ENCODE measurements around the gene RASAL1.

The RASAL1 gene

DNA sequence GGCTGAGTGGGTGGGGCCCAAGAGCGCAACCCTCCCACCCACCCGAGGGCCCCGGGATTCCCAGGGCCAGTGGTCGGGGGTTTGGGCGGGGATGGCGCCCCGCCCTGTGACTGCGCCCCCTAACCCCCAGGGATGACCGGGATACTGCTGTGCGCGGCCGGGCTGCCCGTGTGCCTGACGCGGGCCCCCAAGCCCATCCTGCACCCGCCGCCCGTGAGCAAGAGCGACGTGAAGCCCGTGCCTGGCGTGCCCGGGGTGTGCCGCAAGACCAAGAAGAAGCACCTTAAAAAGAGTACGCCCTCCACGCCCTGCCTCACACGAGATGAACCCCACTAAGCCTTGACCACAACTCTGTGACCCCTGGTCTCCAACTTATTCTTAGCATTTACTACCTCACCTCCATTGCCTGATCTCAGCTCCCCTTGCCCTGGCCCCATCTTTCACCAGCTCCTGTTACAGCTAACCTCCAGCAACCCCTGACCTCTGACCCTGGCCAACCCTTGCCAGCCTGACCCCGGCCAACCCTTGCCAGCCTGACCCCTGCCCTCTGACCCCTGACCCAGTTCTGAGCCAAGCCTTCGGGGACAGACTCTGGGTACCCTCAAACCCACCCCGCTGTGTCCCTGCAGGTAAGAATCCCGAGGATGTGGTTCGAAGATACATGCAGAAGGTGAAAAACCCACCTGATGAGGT lies 42.0 kb downstream of the RASAL1 start:
- no peak for DNase-seq

DNA sequence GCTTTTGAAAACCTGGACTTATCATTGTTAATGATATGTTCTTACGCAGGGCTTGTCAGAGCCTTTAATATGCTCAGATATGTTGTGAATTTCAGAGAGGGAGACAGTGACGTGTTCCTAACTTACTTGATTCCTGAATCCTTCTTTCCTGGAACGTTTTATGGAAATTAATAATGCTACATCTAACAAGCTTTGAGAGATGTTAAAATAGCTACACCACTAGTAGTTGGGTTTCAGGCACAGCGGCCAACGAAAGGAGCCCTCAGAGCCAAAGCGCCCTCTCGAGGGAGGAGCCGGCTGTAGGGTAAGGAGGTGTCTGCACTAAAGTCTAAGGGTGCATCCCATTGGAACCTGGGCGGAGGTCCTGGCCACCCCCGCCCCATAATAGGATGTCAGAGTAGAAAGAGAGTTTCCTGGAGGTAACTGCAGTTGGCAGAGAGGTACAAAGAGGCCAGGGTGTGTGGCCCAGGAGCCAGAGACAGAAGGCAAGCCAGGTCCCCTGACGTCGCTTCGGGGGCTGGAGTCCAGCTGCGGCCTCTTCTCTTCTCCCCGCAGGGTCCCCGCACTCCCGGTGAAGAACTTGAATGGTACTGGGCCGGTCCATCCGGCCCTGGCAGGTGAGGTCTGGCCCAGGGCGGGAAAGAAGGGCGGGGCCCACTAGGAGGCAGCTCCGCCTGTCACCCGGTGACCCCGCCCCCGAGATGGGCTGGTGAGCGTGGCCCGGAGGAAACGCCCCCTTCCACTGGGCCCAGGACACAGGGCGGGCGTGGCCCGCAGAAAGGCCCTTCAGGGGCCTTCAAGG lies 42.8 kb downstream of the RASAL1 start:
- no peak for DNase-seq

DNA sequence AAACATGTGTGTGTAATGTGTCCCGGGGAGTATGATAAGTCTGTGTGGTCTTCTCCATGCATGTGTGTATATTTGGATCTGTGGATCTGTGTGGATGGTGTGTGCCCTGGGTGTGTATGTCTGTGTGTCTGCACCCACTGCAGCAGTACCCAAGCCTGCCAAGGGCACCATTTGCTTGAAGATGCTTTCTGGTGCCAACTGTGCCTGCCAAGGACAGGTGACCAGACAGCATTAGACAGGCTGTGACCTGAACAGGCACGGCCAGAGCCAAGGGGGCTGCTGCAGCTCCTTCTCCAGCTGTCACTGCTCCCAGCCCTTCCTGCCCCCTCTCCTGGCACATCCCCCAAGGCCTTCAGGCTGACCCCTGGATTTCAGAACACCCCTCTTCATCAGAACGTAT lies 44.1 kb downstream of the RASAL1 start:
- no peak for DNase-seq

DNA sequence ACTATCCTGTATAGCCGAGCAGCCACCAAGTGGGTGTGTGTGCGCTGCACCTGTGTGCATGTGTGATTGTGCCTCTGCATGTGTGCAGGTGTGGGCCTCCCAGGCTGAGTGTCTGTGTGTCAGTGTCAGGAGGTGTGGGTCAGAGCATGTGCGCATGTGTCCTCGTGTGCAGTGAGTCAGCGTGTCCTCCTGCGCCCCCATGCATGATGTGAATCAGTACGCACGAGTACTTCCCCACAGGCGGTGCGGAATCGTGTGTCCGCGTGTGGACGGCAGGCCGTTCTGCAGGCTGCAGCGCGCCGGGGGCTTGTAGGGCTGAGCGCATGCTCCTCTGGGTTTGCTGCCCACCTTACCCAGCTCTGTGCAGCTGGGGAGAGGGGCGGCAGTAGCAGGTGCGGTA lies 44.8 kb downstream of the RASAL1 start:
- no peak for DNase-seq

DNA sequence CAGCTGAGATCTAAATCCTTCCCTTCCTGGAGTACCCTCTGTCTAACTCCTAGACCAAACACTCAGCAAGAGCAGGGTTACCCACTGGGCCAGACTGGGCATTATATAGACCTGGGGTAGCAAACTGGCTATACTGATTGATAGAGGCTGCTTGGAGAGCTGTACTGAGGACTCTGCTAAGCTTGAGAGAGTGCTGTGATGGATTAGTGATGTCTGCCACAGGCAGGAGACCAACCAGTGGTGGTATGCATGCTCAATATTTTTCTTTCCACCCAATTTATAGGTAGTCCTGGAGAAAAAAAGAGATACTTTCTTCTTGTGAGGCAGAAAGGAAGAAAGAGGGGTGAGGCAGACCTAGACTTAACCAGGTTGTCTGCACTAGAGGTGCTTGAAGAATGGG lies 45.7 kb downstream of the RASAL1 start:
- no peak for DNase-seq

DNA sequence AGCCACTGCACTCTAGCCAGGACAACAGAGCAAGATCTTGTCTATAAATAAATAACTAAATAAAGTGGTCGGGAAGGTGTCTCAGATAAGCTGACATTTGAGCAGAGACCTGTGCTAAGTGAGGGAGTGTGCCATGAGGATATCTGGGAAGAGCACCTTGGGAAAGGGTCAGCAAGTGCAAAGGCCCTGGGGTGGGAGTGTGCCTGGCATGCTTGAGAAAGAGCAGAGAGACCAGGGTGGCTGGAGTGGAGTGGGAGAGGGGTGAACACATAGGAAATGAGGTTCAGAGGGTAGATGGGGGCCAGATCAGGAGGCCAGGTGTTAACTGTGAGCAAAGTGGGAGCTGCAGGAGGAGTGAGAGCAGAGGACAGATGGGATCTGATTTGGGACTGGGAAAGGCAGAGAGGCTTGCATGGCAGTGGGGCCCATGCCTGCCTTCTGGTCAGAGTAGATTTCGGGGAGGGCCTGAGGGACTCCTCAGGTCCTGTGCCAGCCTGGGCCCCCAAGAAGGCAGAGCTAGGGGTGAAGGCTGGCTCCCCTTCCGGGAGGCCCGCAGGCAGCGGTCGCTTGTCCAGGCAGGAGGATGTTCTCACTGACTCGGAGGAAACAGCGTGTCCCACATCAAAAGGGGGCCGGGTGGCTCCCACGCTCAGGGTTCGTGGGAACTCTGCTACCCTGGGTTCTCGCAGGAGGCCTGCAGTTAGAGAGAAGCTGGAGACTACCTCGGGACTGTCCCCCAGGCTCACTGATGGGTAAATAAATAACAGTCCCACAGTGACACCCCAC lies 46.4 kb downstream of the RASAL1 start:
- no peak for DNase-seq

DNA sequence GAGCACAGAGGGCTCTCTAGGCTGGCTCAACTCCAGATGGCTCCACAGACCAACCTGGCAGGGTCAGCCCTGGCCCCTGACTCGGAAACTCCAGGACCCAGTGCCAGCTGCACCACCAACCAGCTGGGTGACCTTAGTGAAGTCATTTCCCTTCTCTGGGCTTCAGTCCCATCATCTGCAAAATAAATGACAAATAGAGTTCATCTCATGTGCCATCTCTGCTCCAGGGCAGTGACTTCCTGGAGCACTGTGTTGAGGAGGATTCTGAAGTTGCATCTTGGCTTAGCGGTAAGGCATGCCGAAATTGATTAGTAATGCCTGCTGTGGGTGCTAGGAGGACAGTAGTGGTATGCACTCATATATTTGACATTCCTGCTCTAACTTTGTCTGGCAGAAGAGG lies 47.5 kb downstream of the RASAL1 start:
- no peak for DNase-seq

DNA sequence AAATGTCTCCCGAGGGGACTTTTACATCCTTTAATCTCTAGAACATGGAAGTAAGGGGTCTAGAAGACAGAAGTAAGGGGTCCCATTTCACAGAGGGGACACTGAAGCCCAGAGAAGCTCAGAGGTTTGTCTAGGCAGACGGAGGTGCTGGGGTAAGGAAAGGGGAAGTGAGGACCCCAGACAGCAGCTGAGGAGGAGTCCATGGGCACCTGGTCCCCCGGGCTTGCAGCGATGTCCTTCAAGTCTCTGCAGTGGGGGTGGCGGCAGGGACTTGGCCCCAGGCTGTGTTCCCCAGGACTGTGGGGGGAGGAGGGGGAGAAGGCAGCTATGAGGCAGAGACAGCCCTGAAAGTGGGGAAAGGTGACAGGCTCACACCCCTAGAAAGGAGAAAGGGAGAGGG lies 48.4 kb downstream of the RASAL1 start:
- DNase-seq, result no peak

DNA sequence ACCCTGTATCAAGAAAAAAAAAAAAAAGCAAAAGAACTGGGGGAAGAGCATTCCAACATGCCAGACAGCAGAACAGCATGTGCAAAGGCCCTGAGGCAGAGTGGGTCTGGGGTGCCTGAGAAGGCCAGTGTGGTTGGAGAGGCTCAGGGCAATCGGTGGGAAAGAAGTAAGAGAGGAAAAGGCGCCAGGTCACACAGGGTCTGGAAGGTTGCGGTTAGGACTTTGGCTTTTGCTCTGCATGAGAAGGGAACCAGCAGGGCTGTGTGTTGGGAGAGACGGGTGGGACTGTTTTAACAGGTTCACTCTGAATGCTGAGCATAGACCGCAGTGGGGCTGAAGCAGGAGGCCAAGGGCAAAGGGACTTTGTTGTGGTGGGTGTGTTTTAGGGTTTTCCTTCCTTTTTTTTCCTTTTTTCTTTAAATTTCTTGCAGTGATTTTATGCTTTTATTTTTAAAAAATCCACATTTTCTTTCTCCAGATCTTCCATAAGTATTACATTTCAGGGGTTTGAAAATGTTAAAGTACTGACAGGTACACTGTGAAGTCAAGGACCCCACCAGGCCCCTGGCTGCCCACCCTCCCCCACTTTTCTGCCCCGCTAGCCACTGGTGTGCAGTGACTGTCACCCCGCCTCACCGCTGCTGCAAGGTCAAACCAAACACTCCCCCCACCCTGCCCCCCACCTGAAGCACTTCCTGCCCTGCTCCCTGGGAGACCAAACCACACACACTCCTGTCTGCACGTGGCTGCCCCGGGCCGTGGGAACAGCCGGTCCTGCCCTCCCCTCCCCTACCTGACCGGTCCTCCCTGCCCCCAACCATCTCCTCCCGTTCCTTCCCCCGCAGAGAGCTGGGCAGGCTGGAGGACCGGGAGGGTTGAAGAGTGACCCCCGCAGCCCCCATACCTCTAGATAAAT lies 49.1 kb downstream of the RASAL1 start:
- no peak for DNase-seq

DNA sequence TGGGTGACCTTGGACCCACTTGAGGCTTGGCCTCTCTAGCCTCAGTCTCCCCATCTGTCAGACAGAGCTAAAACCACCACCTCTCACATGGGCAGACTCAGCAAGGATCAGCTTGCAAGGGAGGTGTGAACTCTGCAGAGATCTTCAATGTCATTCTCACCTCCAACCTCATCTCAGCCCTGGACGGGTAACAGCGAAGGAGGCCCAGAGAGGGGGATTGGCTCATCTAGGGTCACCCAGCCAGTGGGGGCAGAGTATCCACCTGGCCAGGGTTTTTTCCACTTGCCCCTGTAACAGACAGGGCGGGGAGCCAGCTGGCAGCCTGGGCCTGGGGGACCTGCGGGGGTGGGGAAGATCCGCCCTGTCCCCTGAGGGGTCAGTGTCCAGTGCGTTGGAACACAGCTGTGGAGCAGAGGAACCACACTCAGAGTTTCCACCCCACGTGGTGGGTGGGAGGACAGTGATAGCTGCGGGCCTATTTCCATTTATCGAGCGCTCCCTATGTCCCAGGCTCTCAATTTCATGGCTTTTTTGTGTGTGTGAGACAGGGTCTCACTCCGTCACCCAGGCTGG lies 51.6 kb downstream of the RASAL1 start:
- DNase-seq, result no peak

DNA sequence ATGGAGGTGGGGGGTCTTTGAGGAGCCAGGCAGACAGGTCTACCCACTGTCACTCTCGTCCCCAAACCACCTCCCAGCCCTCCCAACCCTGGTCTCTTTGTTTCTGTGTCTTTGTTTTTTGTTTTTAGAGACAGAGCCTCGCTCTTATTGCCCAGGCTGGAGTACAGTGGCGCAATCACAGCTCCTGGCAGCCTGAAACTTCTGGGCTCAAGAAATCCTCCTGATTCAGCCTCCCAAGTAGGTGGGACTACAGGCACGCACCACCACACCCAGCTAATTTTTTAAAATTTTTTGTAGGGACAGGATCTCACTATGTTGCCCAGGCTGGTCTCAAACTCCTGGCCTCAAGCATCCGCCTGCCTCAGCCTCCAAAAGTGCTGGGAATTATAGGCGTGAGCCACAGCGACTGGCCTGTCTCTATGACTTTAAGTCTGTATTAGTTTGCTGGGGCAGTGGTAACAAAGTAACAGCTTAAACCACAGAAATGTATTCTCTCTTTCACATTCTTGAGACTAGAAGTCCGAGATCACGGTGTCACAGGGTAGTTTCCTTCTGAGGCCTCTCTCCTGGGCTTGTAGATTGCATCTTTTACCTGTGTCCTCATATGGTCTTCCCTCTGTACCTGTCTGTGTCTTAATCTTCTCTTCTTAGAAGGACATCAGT lies 52.9 kb downstream of the RASAL1 start:
- DNase-seq, result no peak

DNA sequence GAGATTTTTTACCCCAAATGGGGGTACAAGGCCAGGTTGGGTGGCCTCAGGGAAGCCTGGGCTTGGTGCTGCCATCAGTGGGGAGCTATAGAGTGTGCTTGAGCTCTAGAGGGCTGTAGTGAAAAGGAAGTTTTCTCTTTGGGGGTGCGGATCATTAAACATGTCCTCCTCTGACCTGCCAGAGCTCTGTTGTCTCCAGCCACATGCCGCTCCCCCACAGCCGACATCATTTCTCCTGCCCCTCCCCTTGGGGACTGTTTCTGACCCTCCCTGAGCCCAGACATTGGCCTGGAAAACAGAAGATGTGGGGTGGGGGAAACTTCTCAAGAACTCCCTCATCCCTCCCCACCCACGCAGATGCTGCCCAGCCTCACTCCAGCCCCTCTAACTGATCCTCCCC lies 53.7 kb downstream of the RASAL1 start:
- no peak for DNase-seq

DNA sequence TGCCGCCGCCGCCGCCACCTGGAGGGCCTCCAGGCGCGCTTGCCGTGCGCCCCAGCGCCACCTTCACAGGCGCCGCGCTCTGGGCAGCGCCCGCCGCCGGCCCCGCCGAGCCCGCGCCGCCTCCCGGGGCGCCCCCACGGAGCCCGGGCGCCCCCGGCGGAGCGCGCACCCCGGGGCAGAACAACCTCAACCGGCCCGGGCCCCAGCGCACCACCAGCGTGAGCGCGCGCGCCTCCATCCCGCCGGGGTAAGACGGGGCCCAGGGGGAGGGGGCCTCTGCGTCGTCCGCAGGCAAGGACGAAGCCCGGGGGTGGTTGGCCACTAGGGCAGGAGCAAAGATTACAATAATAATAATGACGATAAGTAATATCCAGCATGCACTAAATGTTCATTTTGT lies 57.7 kb downstream of the RASAL1 start:
- DNase-seq, result no peak

DNA sequence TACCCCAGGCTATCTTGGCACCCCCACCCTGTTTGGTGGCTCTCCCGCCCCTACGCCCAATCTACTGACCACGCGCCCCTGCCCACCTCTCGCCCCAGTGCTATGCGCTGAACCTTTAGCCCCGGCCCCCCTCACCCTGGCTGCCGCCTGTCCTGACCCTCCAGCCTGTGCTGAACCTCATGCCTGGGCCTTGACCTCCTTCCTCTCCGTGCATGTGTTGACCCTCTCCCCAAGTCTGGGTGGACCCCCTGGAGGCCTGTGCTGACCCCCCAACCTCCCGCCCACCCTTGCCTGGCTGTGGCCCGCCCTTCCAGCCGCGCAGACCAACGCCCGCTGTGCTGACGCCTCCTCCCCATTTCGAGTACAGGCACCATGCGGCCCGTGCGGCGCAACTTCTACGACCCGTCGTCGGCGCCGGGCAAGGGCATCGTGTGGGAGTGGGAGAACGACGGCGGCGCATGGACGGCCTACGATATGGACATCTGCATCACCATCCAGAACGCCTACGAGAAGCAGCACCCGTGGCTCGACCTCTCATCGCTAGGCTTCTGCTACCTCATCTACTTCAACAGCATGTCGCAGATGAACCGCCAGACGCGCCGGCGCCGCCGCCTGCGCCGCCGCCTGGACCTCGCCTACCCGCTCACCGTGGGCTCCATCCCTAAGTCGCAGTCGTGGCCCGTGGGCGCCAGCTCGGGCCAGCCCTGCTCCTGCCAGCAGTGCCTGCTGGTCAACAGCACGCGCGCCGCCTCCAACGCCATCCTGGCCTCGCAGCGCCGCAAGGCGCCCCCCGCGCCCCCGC lies 58.3 kb downstream of the RASAL1 start:
- DNase-seq, result no peak

DNA sequence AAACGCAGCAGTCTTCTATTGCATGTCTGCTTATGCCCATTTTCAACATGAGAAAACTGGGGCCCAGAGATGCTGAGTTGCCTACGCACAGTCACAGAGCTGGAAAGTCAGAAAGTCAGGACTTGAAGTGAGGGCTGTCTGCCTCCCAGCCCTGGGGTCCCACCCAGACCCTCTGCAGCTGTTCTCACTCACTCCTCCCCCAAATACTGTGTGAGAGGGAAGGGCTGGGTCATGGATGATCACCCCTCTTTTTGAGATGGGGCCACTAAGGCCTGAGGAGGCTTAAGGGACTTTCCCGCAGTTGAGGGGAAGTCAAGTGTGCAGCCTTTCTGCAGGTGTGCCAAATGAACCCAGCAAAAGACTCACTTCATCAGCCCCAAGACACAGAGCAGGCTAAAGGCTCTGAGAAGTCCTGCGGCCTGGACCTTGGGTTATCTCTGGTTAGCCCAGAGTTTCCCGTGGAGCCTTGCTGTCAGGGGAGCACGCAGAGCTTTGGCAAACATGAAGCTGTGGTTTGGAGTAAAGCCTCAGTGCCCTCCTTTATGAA lies 60.4 kb downstream of the RASAL1 start:
- no peak for DNase-seq

DNA sequence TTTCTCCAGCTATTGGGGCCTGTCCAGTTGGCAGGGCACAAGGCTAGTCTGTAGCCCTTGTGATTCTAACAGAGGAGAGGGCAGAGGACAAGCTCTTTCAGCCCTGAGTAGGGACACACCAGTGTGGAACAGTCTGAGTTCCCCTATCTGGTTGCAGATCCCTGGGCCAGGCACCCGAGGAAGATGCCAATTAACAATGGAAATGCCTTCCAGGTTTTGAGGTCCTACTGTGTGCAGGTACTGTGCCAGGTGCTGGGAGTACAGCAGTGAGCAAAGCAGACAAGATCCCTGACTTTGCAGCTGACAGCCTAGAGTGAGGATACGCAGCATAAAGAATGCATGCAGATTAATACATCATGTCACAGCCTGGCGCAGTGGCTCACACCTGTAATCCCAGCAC lies 62.0 kb downstream of the RASAL1 start:
- no peak for DNase-seq

DNA sequence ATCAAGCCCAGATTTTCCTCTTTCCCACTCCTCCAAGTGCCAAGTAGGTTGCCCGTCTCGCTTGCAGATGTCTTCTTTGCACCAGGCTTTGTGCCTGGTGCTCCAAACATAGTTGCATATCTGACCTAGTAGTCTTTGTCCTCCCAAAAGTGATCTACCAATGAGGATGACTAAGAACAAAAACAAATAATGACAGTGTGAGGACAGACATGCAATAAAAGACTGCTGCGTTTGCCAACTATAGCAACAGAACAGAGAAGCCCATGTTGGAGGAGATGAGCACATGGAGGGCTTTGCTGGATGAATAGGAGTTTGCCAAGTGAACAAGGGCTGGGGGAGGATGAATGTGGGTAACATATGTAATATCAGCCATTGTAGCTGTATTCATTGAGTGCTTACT lies 63.4 kb downstream of the RASAL1 start:
- DNase-seq, result no peak

DNA sequence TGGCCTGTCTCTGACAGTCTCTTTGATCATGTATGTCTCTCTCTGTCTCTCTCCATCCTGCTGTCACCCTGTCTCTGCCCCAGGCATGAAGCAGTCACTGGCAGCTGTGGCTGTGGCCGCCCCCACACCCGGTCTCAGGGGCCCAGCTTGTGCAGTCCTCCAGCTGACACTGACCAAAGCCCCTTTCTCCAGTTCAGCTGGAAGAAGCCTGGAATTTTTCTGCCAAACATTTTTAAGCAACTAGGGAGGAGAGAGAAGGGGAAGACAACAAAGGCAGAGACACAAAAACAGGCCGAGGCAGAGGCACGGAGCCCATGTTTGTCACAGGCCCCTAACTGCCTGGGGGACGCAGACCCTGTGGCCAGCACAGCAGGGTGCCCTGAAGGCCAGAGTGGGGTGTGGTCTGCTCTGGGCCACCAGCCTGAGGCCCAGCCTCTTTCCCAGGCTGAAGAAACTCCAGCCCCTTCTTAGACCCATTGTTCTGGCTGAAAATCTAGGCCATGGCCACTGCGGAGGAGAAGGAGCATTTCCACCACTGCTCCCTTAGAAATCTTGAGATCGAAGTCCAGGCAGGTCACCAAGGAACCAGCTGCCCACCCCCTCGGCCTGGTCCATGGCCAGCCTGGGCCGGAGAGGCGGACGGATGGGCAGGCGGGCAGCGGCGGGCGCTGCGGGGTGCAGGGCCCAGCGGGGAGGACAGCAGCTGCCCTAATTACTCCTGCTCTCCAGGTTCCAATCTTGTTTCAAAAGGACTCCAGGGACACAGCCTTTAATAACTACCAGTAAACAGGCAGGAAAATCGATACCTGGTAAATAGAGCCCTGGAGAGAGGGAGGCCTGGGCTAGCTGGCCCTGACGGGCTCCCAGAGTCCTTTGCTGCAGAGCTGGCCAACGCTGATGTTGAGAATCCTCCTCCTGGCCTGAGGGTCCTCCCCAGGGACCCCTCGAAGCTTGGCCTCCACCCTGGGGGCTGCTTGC lies 64.1 kb downstream of the RASAL1 start:
- no peak for DNase-seq

Data from SW 1271 (cell line).